Naive thymus-derived CD4-positive, alpha-beta T cell (primary cell): ENCODE data around the gene RRP9. TPM values are rescaled to one million over a fixed set of nuclear protein-coding genes. Genes with fewer than 3 reads are reported as not detected.

Experiments used
- polyA plus RNA-seq, 2 donors: library from polyadenylated mRNA; unstranded; fragments of 300-500 nt; fragmentation: Illumina TruSeq; gene quantifications; one replicate each; pipeline ENCODE4 v1.2.3, GENCODE V29; 2021
- total RNA-seq, 6 experiments: library from RNA in 5 of 6; stranded (reverse) in 5 of 6; gene quantifications; 1 replicate in 5 of 6; 2 replicates in 1 of 6; pipeline ENCODE4 v1.2.3 and lab custom pipeline; 2021 to 2026

Gene RRP9
- total and polyA plus RNA-seq, 7 experiments from 2014 or later = 10.2 to 34.2 (median 18.6) TPM

Other genes with a start within 250 kb of the RRP9 start
- gene GRM2, start 234.8 kb downstream of the RRP9 start, total RNA-seq = 1 to 10 TPM; 1.3 to 5.1 (median 3.3) TPM
- under 1 TPM in 1 of 2 donors, not detected in 1; 0.14 TPM for gene GRM2, start 234.8 kb downstream of the RRP9 start, polyA plus RNA-seq
- gene IQCF6, start 162.7 kb downstream of the RRP9 start, total RNA-seq = not detected
- not detected for gene IQCF6, start 162.7 kb downstream of the RRP9 start, polyA plus RNA-seq
- gene IQCF2, start 80.3 kb downstream of the RRP9 start, total RNA-seq = not detected
- gene IQCF2, start 80.3 kb downstream of the RRP9 start, polyA plus RNA-seq = not detected
- not detected for gene IQCF5, start 66.3 kb downstream of the RRP9 start, total RNA-seq
- gene IQCF5, start 66.3 kb downstream of the RRP9 start, polyA plus RNA-seq = not detected
- gene IQCF1, start 38.6 kb downstream of the RRP9 start, total RNA-seq = not detected
- not detected for gene IQCF1, start 38.6 kb downstream of the RRP9 start, polyA plus RNA-seq
- gene PARP3, start 459 bp upstream of the RRP9 start, total RNA-seq = 10 to 100 TPM in 3 of 5 experiments, 1 to 10 TPM in 2; 7.7 to 21.5 (median 11.2) TPM
- 1 to 10 TPM; 3.2 to 7.6 TPM for gene PARP3, start 459 bp upstream of the RRP9 start, polyA plus RNA-seq
- not detected for gene GPR62, start 13.5 kb upstream of the RRP9 start, total RNA-seq
- under 1 TPM in 1 of 2 donors, not detected in 1; 0.08 TPM for gene GPR62, start 13.5 kb upstream of the RRP9 start, polyA plus RNA-seq
- 10 to 100 TPM; 12.1 to 21.1 (median 15.0) TPM for gene PCBP4, start 25.6 kb upstream of the RRP9 start, total RNA-seq
- 10 to 100 TPM in 1 of 2 donors, 1 to 10 TPM in 1; 8.0 to 10.8 TPM for gene PCBP4, start 25.6 kb upstream of the RRP9 start, polyA plus RNA-seq
- gene ABHD14B, start 32.1 kb upstream of the RRP9 start, total RNA-seq = 10 to 100 TPM; 25.0 to 80.8 (median 54.5) TPM
- gene ABHD14B, start 32.1 kb upstream of the RRP9 start, polyA plus RNA-seq = 10 to 100 TPM; 88.1 to 91.5 TPM
- gene ABHD14A, start 33.2 kb upstream of the RRP9 start, total RNA-seq = 10 to 100 TPM in 4 of 5 experiments, 1 to 10 TPM in 1; 9.9 to 23.7 (median 14.7) TPM
- 10 to 100 TPM; 76.3 to 96.9 TPM for gene ABHD14A, start 33.2 kb upstream of the RRP9 start, polyA plus RNA-seq
- gene ACY1, start 41.6 kb upstream of the RRP9 start, total RNA-seq = 10 to 100 TPM in 4 of 5 experiments, 1 to 10 TPM in 1; 7.8 to 28.3 (median 12.0) TPM
- 10 to 100 TPM; 12.4 to 13.3 TPM for gene ACY1, start 41.6 kb upstream of the RRP9 start, polyA plus RNA-seq
- gene RPL29, start 54.0 kb upstream of the RRP9 start, total RNA-seq = 1,000 to 10,000 TPM; 1,152 to 1,744 (median 1,537) TPM
- gene RPL29, start 54.0 kb upstream of the RRP9 start, polyA plus RNA-seq = 1,000 to 10,000 TPM; 1,720 to 2,133 TPM
- gene DUSP7, start 114.7 kb upstream of the RRP9 start, total RNA-seq = 10 to 100 TPM; 12.6 to 41.5 (median 40.4) TPM
- 1 to 10 TPM; 4.9 to 6.9 TPM for gene DUSP7, start 114.7 kb upstream of the RRP9 start, polyA plus RNA-seq
- 10 to 100 TPM in 1 of 5 experiments, 1 to 10 TPM in 2, under 1 TPM in 2; 0.58 to 19.7 (median 1.2) TPM for gene POC1A, start 212.5 kb upstream of the RRP9 start, total RNA-seq
- 1 to 10 TPM; 1.8 to 2.5 TPM for gene POC1A, start 212.5 kb upstream of the RRP9 start, polyA plus RNA-seq